Nephron (organoid): ENCODE results near the gene USP32.

Source experiments
- H3K27ac Mint-ChIP-seq, 3 experiments: 2 replicates each; pipeline ENCODE4 v1.8.0; 2020; ENCODE audit warnings: mixed read lengths in 3 of 3, mild to moderate bottlenecking in 2 of 3, moderate library complexity in 1 of 3
- H3K27me3 Mint-ChIP-seq: 2 replicates; pipeline ENCODE4 v1.8.0; 2021; ENCODE audit warnings: low read depth, mild to moderate bottlenecking, moderate library complexity, mixed read lengths
- H3K36me3 Mint-ChIP-seq: 2 replicates; pipeline ENCODE4 v1.8.0; 2020; ENCODE audit warnings: low read depth, mixed read lengths
- H3K4me1 Mint-ChIP-seq: 2 replicates; pipeline ENCODE4 v1.8.0; 2020; ENCODE audit warnings: mixed read lengths
- H3K4me3 Mint-ChIP-seq, 3 experiments: 2 replicates each; pipeline ENCODE4 v1.8.0; 2020; ENCODE audit warnings: mild to moderate bottlenecking in 3 of 3, mixed read lengths in 3 of 3, moderate library complexity in 2 of 3
- H3K9me3 Mint-ChIP-seq: 2 replicates; pipeline ENCODE4 v1.8.0; 2020; ENCODE audit warnings: mixed read lengths
- CTCF ChIP-seq, 3 experiments: fragments of 200-600 bp; sonication (generic); IDR thresholded peaks; one replicate each; pipeline ENCODE4 v1.5.0; 2021; ENCODE audit warnings: antibody characterized with exemption in 3 of 3; ENCODE audit not compliant: unreplicated experiment in 3 of 3

The USP32 gene

GRCh38 chr17:60325730-60326524, 66.0 kb downstream of the USP32 start:
- H3K4me1 Mint-ChIP-seq = peaks cover 7% of the 10 kb centered on the region
- TF ChIP-seq CTCF (IDR thresholded peaks at IDR 0.05; ENCODE audit: unreplicated experiment in 3 of 3) = no peak
- no peak overlapping the region for H3K27ac Mint-ChIP-seq

GRCh38 chr17:60323754-60324153, 68.2 kb downstream of the USP32 start:
- Mint-ChIP-seq H3K4me3 (no peak overlapping the region), H3K27ac (no peak overlapping the region), H3K9me3 (no peaks in the 10 kb centered on the region), H3K27me3 (no peaks in the 10 kb centered on the region), H3K4me1 (peaks cover 7% of the 10 kb centered on the region), H3K36me3 (no peaks in the 10 kb centered on the region)
- TF ChIP-seq CTCF (IDR thresholded peaks at IDR 0.05; ENCODE audit: unreplicated experiment in 3 of 3) = no peak

More at GRCh38 chr17:60325730-60326524, 66.0 kb downstream of the USP32 start:
- H3K36me3 Mint-ChIP-seq = no peaks in the 10 kb centered on the region
- H3K4me3 Mint-ChIP-seq = no peak overlapping the region
- no peaks in the 10 kb centered on the region for H3K27me3 Mint-ChIP-seq
- no peaks in the 10 kb centered on the region for H3K9me3 Mint-ChIP-seq

DNA sequence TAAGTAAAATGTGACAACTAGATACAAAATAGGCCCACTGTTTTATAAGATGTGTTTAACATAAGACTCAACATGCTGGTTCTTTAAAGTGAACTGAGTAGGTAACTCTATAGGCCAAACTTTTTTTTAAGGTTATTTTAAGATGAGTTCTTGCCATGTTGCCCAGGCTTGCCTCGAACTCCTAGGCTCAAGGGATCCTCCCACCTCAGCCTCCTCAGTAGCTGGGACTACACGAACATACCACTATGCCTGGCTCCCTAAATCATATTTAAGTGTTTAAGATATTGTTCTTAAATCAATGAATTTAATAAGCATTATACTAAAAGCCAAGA, 69.9 kb downstream of the USP32 start:
- Mint-ChIP-seq H3K4me3 (no peak overlapping the region), H3K4me1 (peaks cover 5% of the 10 kb centered on the region), H3K36me3 (no peaks in the 10 kb centered on the region), H3K27me3 (no peaks in the 10 kb centered on the region), H3K27ac (no peak overlapping the region), H3K9me3 (no peaks in the 10 kb centered on the region)
- TF ChIP-seq CTCF (IDR thresholded peaks at IDR 0.05; ENCODE audit: unreplicated experiment in 3 of 3) = no peak

- no peak for TF ChIP-seq CTCF (IDR thresholded peaks at IDR 0.05; ENCODE audit: unreplicated experiment in 3 of 3)
- Mint-ChIP-seq H3K4me1 (no peaks in the 10 kb centered on the region), H3K27me3 (no peaks in the 10 kb centered on the region), H3K27ac (no peak overlapping the region), H3K4me3 (no peak overlapping the region), H3K9me3 (no peaks in the 10 kb centered on the region), H3K36me3 (no peaks in the 10 kb centered on the region)
These were observed 70.4 kb downstream of the USP32 start for GRCh38 chr17:60321336-60322055.

GRCh38 chr17:60318830-60319229, 73.1 kb downstream of the USP32 start:
- Mint-ChIP-seq H3K4me1 (no peaks in the 10 kb centered on the region), H3K27ac (no peak overlapping the region), H3K27me3 (no peaks in the 10 kb centered on the region), H3K36me3 (no peaks in the 10 kb centered on the region), H3K9me3 (no peaks in the 10 kb centered on the region), H3K4me3 (no peak overlapping the region)
- TF ChIP-seq CTCF (IDR thresholded peaks at IDR 0.05; ENCODE audit: unreplicated experiment in 3 of 3) = no peak
